Heart left ventricle (tissue), 13 donors: ENCODE data around the gene SP4.

Source experiments
- CTCF ChIP-seq, 12 donors: fragments of 200-600 bp; sonication (generic) in 4 of 12; IDR thresholded peaks; one replicate each; pipeline versions ENCODE4 v1.5.0 to v1.8.0; 2018 to 2022; ENCODE audit warnings: antibody characterized with exemption in 12 of 12, mild to moderate bottlenecking in 5 of 12
- POLR2A ChIP-seq, 2 donors: fragments of 450-650 bp; IDR thresholded peaks; one replicate each; pipeline ENCODE4 v1.6.1; 2017; ENCODE audit warnings: antibody characterized with exemption in 2 of 2, mild to moderate bottlenecking in 2 of 2, moderate library complexity in 2 of 2
- donor health status: ischemic (EF 13 %, LVEDD 7.1; RV severe dilation, severe dysfunction).
- donor health status: DM: no; HTN: yes; CAD: no.
- donor health status: DM: no; HTN: no; CAD: no.
- donor health status: ischemic (EF 25% LVEDD 6.9; RV normal size, moderate dysfunction).
- donor health status: ischemic (EF 25% LVEDD 5.7; RV mildly dilated, moderate dysfunction).
- donor health status: ischemic (EF 35%, LVEDD 5.7; RV mildly dilated, moderate dysfunction).
- donor health status: nonischemic (EF 11% LVEDD 7.7; RV severe dilation, severe dysfunction).
- donor health status: DM: yes; HTN: yes; CAD: no.
- donor health status: PGD.
- donor health status: ischemic (EF 29% LVEDD 5.4; RV normal size, mild dysfunction).
- donor health status: nonischemic (EF 23%, LVEDD 6.1; RV moderate dilation, normal function).

- no peak for TF ChIP-seq CTCF (IDR thresholded peaks at IDR 0.05)
- TF ChIP-seq POLR2A (IDR thresholded peaks at IDR 0.05): no peak
Measured at GRCh38 chr7:21383227-21384220, 44.4 kb upstream of the SP4 start.
